Stimulated activated naive CD8-positive, alpha-beta T cell treated with anti-CD3 and anti-CD28 coated beads, Interleukin-15, Interleukin-2, amounts not matched to agents 100 ng/mL and 50 ng/mL, for 24 hours (primary cell): ENCODE measurements around the gene PARD6B.
"Not testable (repeated sequence)": the region's sequence is repeated elsewhere in the genome, so short reads cannot be mapped to it uniquely, and the experiment has no call there.

ENCODE experiments used
- H3K27ac Mint-ChIP-seq: one replicate; pipeline ENCODE4 v1.8.0; 2021; ENCODE audit warnings: mild to moderate bottlenecking, mixed read lengths
- H3K27me3 Mint-ChIP-seq: one replicate; pipeline ENCODE4 v1.8.0; 2021; ENCODE audit warnings: mixed read lengths
- H3K36me3 Mint-ChIP-seq: one replicate; pipeline ENCODE4 v1.8.0; 2021; ENCODE audit warnings: low read depth, mixed read lengths
- H3K4me1 Mint-ChIP-seq: one replicate; pipeline ENCODE4 v1.8.0; 2021; ENCODE audit warnings: low read depth, mixed read lengths
- H3K4me3 Mint-ChIP-seq: one replicate; pipeline ENCODE4 v1.8.0; 2021; ENCODE audit warnings: mild to moderate bottlenecking, mixed read lengths
- H3K9me3 Mint-ChIP-seq: one replicate; pipeline ENCODE4 v1.8.0; 2021; ENCODE audit warnings: mixed read lengths

The PARD6B gene

DNA sequence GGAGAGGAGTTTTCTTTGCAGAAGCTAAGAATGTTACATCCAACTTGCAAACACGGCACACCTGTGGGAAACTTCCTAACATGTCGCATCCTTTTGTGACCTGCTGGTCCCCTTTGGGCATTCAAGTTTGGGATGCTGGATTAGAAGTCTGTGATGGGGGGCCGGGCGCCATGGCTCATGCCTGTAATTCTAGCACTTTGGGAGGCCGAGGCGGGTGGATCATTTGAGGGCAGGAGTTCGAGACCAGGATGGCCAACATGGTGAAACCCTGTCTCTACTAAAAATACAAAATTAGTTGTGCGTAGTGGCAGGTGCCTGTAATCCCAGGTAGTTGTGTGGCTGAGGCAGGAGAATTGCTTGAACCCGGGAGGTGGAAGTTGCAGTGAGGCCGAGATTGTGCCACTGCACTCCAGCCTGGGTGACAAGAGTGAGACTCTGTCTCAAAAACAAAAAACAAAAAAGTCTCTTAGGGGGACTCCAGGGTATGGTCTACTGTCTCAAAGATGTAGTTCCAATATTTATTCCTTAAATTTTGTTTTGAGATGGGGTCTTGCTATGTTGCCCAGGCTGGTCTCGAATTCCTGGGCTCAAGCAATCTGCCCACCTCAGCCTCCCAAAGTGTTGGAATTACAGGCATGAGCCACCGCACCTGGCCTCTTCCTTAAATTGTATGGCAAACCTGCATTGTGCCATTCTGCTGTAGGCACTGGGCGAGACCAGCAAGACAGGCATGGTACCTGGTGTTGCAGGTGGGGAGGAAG, 69.8 kb downstream of the PARD6B start:
- not testable (repeated sequence) for H3K36me3 Mint-ChIP-seq, H3K27me3 Mint-ChIP-seq, H3K4me3 Mint-ChIP-seq, H3K9me3 Mint-ChIP-seq, H3K27ac Mint-ChIP-seq
- peaks cover 44% of the 10 kb centered on the region for H3K4me1 Mint-ChIP-seq

DNA sequence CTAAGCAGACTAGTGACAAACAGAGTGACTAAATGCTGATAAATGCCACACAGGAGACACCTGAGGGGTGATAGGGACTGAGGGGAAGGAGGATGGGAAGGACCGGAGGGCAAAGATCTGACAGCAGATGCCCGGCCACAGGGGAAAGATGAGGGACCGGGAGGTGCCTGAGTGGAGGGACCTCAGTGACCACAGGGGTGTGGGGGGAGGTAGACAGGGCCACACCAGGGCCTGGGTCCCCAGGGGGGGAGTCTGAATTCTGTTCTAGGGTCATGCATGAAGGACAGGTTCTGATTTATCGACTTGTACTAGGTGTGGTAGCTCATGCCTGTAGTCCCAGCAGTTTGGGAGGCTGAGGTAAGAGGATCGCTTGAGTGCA, 70.4 kb downstream of the PARD6B start:
- H3K4me3 Mint-ChIP-seq: no peak overlapping the region
- H3K27ac Mint-ChIP-seq: peak overlapping the region; percentile 59
- peaks cover 45% of the 10 kb centered on the region for H3K4me1 Mint-ChIP-seq
- H3K36me3 Mint-ChIP-seq: peaks cover 4% of the 10 kb centered on the region
- H3K9me3 Mint-ChIP-seq: no peaks in the 10 kb centered on the region
- H3K27me3 Mint-ChIP-seq: no peaks in the 10 kb centered on the region

DNA sequence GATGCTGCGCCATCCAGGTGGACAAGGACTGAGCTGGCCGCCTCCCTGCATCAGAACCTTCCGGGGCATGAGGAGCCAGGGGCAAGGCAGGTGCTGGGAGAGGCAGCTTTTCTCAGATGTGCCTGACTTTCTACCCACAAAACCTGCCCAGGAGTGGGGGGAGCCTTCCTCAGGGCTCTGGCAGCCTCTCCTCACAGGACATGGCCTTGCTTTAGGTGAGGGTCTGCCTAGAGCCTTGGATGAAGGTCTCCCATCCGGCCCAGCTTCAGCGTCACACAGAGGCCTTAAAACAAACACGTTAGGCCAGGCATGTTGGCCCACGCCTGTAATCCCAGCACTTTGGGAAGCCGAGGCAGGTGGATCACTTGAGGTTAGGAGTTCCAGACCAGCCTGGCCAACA, 70.9 kb downstream of the PARD6B start:
- peaks cover 40% of the 10 kb centered on the region for H3K4me1 Mint-ChIP-seq
- no peak overlapping the region for H3K4me3 Mint-ChIP-seq
- H3K27ac Mint-ChIP-seq: no peak overlapping the region
- H3K36me3 Mint-ChIP-seq: no peaks in the 10 kb centered on the region
- no peaks in the 10 kb centered on the region for H3K9me3 Mint-ChIP-seq
- H3K27me3 Mint-ChIP-seq: no peaks in the 10 kb centered on the region

DNA sequence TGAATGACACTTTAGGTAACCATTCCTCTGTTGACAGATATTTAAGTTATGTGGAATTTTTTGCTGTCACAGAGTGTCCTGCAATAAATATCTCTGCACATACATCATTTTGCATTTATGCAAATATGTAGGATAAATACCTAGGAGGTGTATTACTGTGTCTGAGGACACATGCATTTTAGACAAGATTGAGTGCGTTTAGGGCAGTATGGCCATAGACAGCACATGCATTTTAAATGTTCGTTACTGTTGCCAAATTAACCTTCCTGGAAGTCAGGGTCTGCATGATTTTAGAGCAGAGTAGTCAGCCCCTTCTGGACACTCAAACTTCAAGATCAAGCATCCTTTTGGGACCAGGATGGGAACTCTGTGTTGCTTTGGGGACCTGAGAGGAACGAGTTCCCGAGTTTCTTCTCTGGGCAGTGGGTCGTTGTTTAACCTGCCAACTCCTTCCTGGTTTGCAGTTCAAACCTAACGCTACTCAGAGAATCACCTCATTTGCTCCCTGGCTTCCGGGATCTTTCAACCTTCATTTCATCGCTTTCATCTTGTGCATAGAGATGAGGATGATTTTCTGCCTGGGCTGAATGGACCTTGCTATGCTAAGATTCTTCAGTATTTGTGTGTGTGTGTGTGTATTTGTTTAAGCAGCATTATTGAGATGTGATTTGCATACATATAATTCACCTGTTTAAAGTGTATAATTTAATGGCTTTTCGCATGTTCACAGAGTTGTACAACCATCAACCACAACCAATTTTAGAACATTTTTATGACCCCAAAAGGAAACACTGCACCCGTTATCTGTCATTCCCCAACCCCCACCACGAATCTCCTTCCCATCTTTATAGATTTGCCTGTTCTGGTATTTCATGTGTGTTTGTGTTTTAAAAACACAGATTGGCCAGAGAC, 73.3 kb downstream of the PARD6B start:
- Mint-ChIP-seq H3K27me3 (no peaks in the 10 kb centered on the region), H3K36me3 (no peaks in the 10 kb centered on the region), H3K27ac (peak overlapping the region; percentile 87), H3K4me3 (peak overlapping the region; percentile 70), H3K4me1 (peaks cover 42% of the 10 kb centered on the region), H3K9me3 (no peaks in the 10 kb centered on the region)

DNA sequence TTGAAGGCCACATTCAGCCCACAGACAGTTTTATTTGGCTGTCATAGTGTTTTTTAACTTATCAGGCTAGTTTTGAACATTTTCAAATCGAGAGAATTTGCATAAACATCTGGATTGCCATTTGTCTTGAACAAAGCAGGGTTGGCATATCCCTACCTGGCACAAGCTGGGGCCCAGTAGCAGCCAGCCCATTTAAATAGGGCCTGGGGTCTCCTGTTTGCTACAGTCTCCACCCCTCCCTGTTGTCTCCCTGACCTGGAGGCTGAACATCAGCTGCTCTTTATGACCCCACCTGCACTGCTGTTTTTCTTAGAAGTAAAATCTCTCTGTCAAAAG, 73.9 kb downstream of the PARD6B start:
- Mint-ChIP-seq H3K4me3 (peak overlapping the region; percentile 70), H3K9me3 (no peaks in the 10 kb centered on the region), H3K4me1 (peaks cover 42% of the 10 kb centered on the region), H3K36me3 (no peaks in the 10 kb centered on the region), H3K27me3 (no peaks in the 10 kb centered on the region), H3K27ac (peak overlapping the region; percentile 87)

DNA sequence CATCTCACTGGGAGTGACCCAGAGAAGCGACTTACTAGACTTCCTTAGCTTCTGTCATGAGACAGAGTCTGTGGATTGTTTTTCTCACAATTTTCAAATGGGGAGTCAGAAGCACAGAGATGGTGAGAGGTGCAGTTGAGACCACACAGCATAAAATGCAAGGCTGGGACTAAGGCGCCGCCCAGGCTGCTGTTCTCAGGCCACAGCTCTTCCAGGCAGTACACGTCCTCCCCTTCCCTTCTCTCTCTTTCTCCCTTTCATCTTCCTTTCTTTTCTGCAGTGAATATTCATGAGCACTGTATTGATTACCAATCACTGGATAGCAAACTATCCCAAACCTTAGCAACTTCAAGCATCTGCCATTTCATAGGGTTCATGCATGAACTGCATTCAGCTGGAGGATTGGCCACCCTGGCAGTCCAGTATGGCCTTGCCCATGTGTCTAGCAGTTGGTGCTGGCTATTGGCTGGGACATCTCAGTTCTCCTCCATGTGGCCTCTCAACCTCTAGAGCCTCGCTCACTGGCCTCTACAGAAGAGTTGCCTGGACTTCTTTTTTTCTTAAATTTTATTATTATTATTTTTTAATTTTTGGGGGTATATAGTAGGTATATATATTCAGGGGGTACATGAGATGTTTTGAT, 74.9 kb downstream of the PARD6B start:
- Mint-ChIP-seq H3K27me3 (no peaks in the 10 kb centered on the region), H3K36me3 (no peaks in the 10 kb centered on the region), H3K27ac (peak overlapping the region; percentile 71), H3K9me3 (no peaks in the 10 kb centered on the region), H3K4me1 (peaks cover 48% of the 10 kb centered on the region), H3K4me3 (no peak overlapping the region)
